ENCODE measurements around the gene CDH4.

GRCh38 chr20:61720348-61720696 lies 468.3 kb downstream of the CDH4 start:
- TF ChIP-seq NFYB (CRISPR knock-in tag; conservative IDR thresholded peaks at IDR 0.05; ENCODE audit: low read depth) (no peak), CTCF (IDR thresholded peaks at IDR 0.05) (no peak), NR2C2 (CRISPR knock-in tag; IDR thresholded peaks at IDR 0.05) (no peak), CREM (CRISPR knock-in tag; IDR thresholded peaks at IDR 0.05) (no peak), USF2 (CRISPR knock-in tag; IDR thresholded peaks at IDR 0.05) (no peak), ATF2 (CRISPR knock-in tag; IDR thresholded peaks at IDR 0.05; ENCODE audit: borderline replicate concordance, low read depth) (no peak), ZMAT4 (CRISPR knock-in tag; IDR thresholded peaks at IDR 0.05) (no peak), IRF2 (CRISPR knock-in tag; IDR thresholded peaks at IDR 0.05; ENCODE audit: borderline replicate concordance, low read depth) (no peak)
- TF ChIP-seq, protein P1, sequence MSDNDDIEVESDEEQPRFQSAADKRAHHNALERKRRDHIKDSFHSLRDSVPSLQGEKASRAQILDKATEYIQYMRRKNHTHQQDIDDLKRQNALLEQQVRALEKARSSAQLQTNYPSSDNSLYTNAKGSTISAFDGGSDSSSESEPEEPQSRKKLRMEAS (CRISPR knock-in tag; IDR thresholded peaks at IDR 0.05) = no peak
- TF ChIP-seq, protein P2, sequence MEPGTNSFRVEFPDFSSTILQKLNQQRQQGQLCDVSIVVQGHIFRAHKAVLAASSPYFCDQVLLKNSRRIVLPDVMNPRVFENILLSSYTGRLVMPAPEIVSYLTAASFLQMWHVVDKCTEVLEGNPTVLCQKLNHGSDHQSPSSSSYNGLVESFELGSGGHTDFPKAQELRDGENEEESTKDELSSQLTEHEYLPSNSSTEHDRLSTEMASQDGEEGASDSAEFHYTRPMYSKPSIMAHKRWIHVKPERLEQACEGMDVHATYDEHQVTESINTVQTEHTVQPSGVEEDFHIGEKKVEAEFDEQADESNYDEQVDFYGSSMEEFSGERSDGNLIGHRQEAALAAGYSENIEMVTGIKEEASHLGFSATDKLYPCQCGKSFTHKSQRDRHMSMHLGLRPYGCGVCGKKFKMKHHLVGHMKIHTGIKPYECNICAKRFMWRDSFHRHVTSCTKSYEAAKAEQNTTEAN (CRISPR knock-in tag; IDR thresholded peaks at IDR 0.05) = no peak
- TF ChIP-seq, protein P3, sequence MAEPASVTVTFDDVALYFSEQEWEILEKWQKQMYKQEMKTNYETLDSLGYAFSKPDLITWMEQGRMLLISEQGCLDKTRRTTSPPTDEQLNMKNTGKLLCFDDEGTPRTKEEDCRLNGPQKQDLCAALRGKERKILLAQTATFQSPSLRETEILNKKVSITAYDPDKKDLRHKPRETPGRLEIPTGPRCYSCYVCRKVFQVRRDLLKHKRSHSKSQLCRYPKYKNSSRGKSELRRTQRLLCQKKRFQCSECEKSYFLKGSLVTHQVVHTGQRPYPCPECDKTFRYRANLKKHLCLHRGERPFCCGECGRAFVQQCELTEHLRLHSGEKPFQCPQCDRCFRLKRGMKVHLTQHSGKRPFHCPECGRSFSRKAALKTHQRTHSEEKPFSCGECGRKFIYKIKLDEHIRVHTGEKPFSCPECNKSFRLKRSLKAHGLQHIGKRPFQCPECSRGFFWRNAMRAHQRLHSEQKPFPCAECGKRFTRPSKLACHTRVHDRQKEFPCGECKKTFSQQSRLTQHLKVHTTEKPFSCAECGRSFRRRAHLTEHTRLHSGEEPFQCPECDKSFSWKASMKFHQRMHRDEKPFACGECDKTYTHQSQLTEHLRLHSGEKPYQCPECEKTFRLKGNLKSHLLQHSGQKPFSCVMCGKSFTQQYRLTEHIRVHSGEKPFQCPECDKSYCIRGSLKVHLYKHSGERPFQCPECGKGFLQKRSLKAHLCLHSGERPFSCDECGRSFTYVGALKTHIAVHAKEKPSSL (CRISPR knock-in tag; conservative IDR thresholded peaks at IDR 0.05) = no peak
- TF ChIP-seq, protein P4, sequence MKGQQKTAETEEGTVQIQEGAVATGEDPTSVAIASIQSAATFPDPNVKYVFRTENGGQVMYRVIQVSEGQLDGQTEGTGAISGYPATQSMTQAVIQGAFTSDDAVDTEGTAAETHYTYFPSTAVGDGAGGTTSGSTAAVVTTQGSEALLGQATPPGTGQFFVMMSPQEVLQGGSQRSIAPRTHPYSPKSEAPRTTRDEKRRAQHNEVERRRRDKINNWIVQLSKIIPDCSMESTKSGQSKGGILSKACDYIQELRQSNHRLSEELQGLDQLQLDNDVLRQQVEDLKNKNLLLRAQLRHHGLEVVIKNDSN (CRISPR knock-in tag; IDR thresholded peaks at IDR 0.05) = no peak
- TF ChIP-seq, protein P5, sequence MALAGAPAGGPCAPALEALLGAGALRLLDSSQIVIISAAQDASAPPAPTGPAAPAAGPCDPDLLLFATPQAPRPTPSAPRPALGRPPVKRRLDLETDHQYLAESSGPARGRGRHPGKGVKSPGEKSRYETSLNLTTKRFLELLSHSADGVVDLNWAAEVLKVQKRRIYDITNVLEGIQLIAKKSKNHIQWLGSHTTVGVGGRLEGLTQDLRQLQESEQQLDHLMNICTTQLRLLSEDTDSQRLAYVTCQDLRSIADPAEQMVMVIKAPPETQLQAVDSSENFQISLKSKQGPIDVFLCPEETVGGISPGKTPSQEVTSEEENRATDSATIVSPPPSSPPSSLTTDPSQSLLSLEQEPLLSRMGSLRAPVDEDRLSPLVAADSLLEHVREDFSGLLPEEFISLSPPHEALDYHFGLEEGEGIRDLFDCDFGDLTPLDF (CRISPR knock-in tag; IDR thresholded peaks at IDR 0.05) = no peak
